ENCODE measurements around the gene MKRN2.

Gene MKRN2

GRCh38 chr3:12582730-12583129, 25.8 kb downstream of the MKRN2 start:
- no peaks in the 10 kb centered on the region for H3K79me2 ChIP-seq
- H3K4me2 ChIP-seq (ENCODE audit: low read length), result no peak overlapping the region
- no peaks in the 10 kb centered on the region for H3K27me3 ChIP-seq (ENCODE audit: control insufficient read depth, insufficient read depth, low read length)
- H3K9ac ChIP-seq, result no peak overlapping the region
- H3K36me3 ChIP-seq (ENCODE audit: control insufficient read depth, insufficient read depth, low read length), result no peaks in the 10 kb centered on the region
- no peaks in the 10 kb centered on the region for H3K9me3 ChIP-seq (ENCODE audit: control insufficient read depth, low read length)
- H3K4me3 ChIP-seq (ENCODE audit: low read depth, low read length), result no peak overlapping the region
- no peak overlapping the region for H3K27ac ChIP-seq
- H2AFZ ChIP-seq, result no peak overlapping the region
- H3K4me1 ChIP-seq, result no peaks in the 10 kb centered on the region
- TF ChIP-seq CTCF (IDR thresholded peaks at IDR 0.05), result no peak

GRCh38 chr3:12583280-12583679, 26.4 kb downstream of the MKRN2 start:
- no peaks in the 10 kb centered on the region for H3K9me3 ChIP-seq (ENCODE audit: control insufficient read depth, low read length)
- no peaks in the 10 kb centered on the region for H3K27me3 ChIP-seq (ENCODE audit: control insufficient read depth, insufficient read depth, low read length)
- no peak overlapping the region for H2AFZ ChIP-seq
- no peaks in the 10 kb centered on the region for H3K36me3 ChIP-seq (ENCODE audit: control insufficient read depth, insufficient read depth, low read length)
- H3K4me1 ChIP-seq, result no peaks in the 10 kb centered on the region
- H3K79me2 ChIP-seq, result no peaks in the 10 kb centered on the region
- no peak overlapping the region for H3K4me2 ChIP-seq (ENCODE audit: low read length)
- H3K27ac ChIP-seq, result no peak overlapping the region
- no peak for TF ChIP-seq CTCF (IDR thresholded peaks at IDR 0.05)
- no peak overlapping the region for H3K4me3 ChIP-seq (ENCODE audit: low read depth, low read length)
- H3K9ac ChIP-seq, result no peak overlapping the region

GRCh38 chr3:12584083-12584482, 27.2 kb downstream of the MKRN2 start:
- H3K27ac ChIP-seq, result no peak overlapping the region
- TF ChIP-seq CTCF (IDR thresholded peaks at IDR 0.05), result no peak
- H3K4me3 ChIP-seq (ENCODE audit: low read depth, low read length), result no peak overlapping the region
- no peaks in the 10 kb centered on the region for H3K4me1 ChIP-seq
- no peak overlapping the region for H3K9ac ChIP-seq
- no peaks in the 10 kb centered on the region for H3K9me3 ChIP-seq (ENCODE audit: control insufficient read depth, low read length)
- no peaks in the 10 kb centered on the region for H3K79me2 ChIP-seq
- no peaks in the 10 kb centered on the region for H3K36me3 ChIP-seq (ENCODE audit: control insufficient read depth, insufficient read depth, low read length)
- H3K4me2 ChIP-seq (ENCODE audit: low read length), result no peak overlapping the region
- H2AFZ ChIP-seq, result no peak overlapping the region
- H3K27me3 ChIP-seq (ENCODE audit: control insufficient read depth, insufficient read depth, low read length), result no peaks in the 10 kb centered on the region

- H3K79me2 ChIP-seq, result no peaks in the 10 kb centered on the region
- H3K9me3 ChIP-seq (ENCODE audit: control insufficient read depth, low read length), result no peaks in the 10 kb centered on the region
- no peaks in the 10 kb centered on the region for H3K27me3 ChIP-seq (ENCODE audit: control insufficient read depth, insufficient read depth, low read length)
- no peaks in the 10 kb centered on the region for H3K4me1 ChIP-seq
- no peak overlapping the region for H3K27ac ChIP-seq
- no peak overlapping the region for H3K9ac ChIP-seq
- no peak overlapping the region for H2AFZ ChIP-seq
- no peak overlapping the region for H3K4me2 ChIP-seq (ENCODE audit: low read length)
- H3K4me3 ChIP-seq (ENCODE audit: low read depth, low read length), result no peak overlapping the region
- no peaks in the 10 kb centered on the region for H3K36me3 ChIP-seq (ENCODE audit: control insufficient read depth, insufficient read depth, low read length)
- TF ChIP-seq CTCF (IDR thresholded peaks at IDR 0.05), result no peak
These were observed 28.3 kb downstream of the MKRN2 start for GRCh38 chr3:12585181-12585580.

GRCh38 chr3:12585970-12586369, 29.1 kb downstream of the MKRN2 start:
- no peaks in the 10 kb centered on the region for H3K4me1 ChIP-seq
- TF ChIP-seq CTCF (IDR thresholded peaks at IDR 0.05), result no peak

More at GRCh38 chr3:12585970-12586369, 29.1 kb downstream of the MKRN2 start:
- Histone ChIP-seq H3K9me3 (ENCODE audit: control insufficient read depth, low read length) (no peaks in the 10 kb centered on the region), H3K4me2 (ENCODE audit: low read length) (no peak overlapping the region), H3K36me3 (ENCODE audit: control insufficient read depth, insufficient read depth, low read length) (no peaks in the 10 kb centered on the region), H3K9ac (no peak overlapping the region), H3K27ac (no peak overlapping the region), H3K4me3 (ENCODE audit: low read depth, low read length) (no peak overlapping the region), H2AFZ (no peak overlapping the region), H3K27me3 (ENCODE audit: control insufficient read depth, insufficient read depth, low read length) (no peaks in the 10 kb centered on the region), H3K79me2 (no peaks in the 10 kb centered on the region)
